EH (cell line): ENCODE data around the gene GABARAP.
A peak's percentile ranks its signal among the peaks of the same experiment; 100 is the strongest.

Experiments
- DNase-seq: peaks from one replicate; pipeline ENCODE4 v3.0.0-alpha.2; 2015; ENCODE audit warnings: low read depth

Gene GABARAP

DNA sequence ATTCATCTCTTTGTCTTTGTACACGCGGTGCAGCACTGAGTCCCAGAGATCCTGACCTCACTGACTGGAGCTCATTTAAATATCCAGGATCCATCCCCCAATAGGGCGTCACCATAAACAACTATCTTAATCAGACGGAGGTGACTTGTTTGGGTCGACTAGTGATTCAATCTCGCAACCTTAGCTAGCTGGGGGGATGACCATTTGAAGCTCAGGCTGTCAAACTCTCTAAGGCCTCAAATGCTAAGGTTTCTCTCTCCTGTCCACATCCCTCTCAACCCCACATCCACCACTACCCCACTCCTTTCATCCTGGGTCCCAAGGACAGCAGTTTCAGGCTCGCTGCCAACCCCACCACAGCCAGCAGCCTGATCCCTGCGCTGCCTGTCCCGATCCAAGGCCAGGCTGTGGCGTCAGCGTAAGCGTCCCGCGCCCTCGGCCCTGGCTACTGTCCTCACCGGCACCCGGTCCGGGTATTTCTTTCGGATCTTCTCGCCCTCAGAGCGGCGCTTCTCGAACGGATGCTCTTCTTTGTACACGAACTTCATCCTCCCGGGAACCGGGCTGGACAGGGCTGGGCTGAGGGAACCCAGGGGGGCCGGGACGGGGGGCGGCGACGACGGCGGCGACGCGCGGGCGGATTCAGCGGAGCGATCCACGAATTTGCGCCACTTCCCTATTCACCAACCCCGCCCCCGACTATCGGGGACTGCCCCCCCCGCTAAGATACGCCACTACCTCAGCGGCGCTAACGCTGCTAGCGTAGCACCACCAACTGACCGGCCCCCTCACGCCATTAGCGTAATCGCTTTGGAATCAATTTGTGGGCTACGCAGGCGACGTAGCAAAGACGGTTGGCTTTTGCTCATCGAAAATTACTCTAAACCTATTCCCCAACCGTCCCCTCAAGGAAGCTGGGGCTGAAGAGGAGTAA, at the start of gene GABARAP:
Gene GABARAP (minus strand): TSS at position 667 of the 934 bp plus-strand sequence. CDS start 119 bp downstream, at position 548.
- peak; percentile 92 for DNase-seq

DNA sequence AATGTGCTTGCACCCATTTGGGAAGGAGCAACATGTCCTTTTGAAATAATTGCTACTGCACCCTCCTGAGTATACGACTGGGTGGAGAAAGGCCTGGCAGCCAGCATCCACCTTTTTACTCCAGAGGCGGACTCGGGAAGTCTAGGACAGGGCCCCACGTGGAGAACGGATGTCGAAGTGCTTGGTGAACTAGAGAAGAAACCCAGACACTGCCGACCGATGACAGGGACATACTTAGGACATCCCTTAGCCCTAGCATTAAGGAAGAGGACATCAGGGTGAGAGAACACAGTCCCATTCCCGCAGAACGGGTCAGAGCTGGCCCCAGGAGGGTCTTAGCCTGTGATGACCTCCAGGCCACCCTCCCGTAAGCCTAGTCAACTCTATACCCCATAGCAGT, 48.4 kb upstream of the GABARAP start:
- no peak for DNase-seq

DNA sequence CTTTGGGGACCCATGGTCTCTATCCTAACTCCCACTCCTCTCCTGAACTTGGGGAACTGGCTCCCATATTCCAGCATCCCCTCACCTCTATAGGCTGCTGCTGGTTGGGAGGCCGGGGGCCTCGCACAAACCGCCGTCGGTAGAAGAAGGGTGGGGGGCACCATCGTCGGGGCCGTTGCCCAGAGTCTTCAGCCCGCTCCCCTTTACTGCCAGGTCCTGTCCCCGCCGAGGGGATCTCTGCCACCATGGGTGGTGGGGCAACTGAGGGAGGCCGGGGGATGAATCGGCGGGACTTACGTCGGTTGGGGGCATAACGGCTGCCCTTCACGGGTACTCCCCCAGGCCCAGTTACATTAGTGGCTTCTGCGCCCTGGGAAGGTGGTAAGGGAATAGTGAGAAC, 47.9 kb upstream of the GABARAP start:
- DNase-seq, result no peak

DNA sequence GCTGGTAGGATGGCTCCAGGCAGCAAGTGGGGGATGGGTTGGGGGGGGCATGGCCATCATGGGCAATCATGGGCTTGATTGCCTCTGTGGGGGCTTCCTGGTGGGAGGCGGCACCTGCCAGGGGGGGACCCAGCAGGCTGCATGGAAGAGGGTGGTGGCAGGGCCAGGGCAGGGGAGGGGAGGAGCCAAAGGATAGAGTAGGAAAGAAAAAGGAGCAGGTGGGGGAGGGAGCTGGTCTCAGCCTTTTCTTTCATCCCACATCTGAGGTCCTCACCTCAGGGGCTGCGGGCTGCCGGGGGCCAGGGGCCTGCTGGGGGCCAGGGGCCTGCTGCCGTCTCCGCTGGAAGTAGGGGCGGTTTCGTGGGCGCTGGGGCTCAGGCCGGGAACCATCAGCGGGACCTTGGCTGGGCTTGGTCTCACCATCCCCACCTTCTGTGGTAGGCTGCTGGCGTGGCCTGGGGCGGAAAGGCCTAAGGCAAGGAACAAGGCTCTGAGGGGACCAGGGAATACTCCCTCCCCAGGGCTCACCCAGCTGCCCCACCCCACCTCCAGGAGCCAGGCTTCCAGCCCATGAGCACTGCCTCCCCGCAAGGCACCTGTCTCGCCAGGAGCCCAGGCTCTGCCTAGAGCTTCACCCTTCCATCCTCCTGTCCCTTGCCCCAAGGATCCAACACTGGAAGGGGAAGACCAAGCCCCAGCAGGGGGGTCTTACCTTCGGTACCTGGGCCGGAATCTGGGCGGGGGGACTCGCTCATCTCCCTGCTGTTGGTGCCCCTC, 47.2 kb upstream of the GABARAP start:
- no peak for DNase-seq

DNA sequence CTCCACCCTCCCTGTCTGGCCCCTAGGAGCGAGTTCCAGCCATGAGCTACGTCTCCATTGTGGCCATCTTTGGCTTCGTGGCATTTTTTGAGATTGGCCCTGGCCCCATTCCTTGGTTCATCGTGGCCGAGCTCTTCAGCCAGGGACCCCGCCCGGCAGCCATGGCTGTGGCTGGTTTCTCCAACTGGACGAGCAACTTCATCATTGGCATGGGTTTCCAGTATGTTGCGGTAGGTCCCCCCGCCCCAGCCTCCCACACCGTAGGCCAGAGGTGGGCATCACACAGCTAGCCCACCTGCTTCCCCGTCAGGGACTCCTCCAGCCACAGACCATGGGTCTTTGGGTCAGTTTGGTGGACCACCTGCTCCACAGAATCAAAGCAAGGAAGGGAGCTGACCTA, 43.4 kb upstream of the GABARAP start:
- no peak for DNase-seq

DNA sequence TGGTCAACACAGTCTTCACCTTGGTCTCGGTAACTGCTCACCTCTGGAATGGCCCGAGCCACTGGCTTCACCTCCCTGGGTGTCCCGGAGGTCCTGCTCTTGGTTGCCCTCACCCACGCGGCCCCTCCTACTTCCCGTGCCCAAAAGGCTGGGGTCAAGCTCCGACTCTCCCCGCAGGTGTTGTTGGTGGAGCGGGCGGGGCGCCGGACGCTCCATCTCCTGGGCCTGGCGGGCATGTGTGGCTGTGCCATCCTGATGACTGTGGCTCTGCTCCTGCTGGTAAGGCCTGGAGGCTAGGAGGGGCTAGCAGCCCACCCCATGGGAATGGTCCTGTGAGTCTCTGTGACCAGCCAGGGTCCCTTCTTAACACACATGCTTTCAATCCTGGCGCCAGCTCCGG, 42.7 kb upstream of the GABARAP start:
- no peak for DNase-seq

DNA sequence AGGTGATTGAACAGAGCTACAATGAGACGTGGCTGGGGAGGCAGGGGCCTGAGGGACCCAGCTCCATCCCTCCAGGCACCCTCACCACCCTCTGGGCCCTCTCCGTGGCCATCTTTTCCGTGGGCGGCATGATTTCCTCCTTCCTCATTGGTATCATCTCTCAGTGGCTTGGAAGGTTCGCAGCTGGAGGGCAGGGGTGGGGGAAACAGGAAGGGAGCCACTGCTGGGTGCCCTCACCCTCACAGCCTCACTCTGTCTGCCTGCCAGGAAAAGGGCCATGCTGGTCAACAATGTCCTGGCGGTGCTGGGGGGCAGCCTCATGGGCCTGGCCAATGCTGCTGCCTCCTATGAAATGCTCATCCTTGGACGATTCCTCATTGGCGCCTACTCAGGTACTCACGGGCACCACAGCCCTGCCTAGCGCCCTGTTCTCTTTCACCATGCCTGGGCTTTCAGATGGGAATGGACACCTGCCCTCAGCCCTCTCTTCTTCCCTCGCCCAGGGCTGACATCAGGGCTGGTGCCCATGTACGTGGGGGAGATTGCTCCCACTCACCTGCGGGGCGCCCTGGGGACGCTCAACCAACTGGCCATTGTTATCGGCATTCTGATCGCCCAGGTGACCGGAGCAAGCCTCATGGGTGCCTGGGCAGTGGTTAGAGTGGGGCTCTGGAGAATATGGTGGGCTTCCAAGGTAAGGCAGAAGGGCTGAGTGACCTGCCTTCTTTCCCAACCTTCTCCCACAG, 41.4 kb upstream of the GABARAP start:
- DNase-seq, result no peak

DNA sequence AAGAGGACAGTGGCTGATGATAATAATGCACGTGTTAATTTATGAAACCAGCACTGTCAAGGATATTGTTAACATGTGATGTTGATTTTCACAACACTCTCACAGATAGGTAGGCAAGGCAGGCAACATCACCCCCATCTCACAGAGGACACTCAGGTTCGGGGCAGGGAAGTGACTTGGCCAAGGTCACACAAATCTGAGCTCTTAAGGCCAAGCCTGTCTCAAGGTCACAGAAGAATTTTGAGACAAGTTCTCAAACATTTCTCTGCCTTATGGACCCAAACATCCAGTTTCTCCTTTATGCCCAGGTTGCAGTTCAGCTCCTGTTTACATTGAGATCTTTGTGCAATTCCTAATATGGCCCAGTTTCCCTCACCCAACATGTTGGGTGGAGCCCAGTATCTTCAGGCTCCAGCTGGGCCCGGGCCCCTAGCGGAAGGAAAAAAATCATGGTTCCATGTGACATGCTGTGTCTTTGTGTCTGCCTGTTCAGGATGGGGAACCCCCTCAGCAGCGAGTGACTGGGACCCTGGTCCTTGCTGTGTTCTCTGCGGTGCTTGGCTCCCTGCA, 40.6 kb upstream of the GABARAP start:
- DNase-seq, result no peak

DNA sequence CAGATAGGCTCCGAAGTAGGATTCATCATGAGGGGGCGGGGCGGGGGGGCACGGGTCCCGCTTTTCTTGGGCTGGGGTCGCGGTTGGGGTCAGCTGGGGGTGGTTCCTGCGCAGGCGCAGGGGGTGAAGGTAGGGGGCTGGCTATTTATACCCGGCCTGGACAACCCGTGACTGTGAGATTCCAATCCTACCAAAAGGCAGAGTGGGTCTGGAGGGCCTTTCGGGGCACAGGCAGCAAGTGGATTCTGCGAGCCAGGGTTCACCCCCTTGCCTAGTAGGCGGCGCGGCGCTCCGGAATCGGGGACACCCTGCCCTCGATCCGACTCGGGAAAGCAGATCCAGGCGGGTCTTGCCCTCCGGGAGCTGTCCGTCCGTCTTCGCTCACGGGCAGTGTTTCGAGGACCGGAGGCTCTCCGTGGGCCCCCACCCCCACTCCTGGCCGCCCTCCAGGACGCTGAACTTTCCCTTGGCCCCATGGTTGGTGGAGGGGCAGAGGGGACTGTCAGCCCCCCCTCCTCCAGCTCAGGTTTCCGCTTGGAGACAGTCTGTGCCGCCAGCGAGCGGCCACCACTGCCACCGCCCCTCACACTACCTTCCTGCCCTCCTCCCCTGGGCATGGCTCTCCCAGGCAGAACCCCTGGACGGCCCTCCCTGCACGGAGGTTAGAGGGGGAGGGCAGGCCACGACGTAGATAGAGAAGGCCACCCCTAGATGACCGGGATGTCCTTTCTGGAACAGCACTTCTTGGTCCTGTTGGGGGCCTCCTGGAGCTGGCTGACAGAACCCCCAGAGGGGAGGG, 39.9 kb upstream of the GABARAP start:
- DNase-seq, result no peak

DNA sequence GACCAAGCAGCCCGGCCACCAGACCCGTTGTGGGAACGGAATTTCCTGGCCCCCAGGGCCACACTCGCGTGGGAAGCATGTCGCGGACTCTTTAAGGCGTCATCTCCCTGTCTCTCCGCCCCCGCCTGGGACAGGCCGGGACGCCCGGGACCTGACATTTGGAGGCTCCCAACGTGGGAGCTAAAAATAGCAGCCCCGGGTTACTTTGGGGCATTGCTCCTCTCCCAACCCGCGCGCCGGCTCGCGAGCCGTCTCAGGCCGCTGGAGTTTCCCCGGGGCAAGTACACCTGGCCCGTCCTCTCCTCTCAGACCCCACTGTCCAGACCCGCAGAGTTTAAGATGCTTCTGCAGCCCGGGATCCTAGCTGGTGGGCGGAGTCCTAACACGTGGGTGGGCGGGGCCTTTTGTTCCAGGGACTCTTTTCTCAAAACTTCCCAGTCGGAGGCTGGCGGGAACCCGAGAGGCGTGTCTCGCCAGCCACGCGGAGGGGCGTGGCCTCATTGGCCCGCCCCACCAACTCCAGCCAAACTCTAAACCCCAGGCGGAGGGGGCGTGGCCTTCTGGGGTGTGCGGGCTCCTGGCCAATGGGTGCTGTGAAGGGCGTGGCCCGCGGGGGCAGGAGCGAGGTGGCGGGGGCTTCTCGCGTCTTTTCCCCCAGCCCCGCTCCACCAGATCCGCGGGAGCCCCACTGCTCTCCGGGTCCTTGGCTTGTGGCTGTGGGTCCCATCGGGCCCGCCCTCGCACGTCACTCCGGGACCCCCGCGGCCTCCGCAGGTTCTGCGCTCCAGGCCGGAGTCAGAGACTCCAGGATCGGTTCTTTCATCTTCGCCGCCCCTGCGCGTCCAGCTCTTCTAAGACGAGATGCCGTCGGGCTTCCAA, 39.1 kb upstream of the GABARAP start, which contains the start of gene SLC2A4:
Gene SLC2A4 (plus strand): TSS at position 645 of the 879 bp plus-strand sequence. CDS start 217 bp downstream, at position 862.
- DNase-seq, result peak; percentile 96

DNA sequence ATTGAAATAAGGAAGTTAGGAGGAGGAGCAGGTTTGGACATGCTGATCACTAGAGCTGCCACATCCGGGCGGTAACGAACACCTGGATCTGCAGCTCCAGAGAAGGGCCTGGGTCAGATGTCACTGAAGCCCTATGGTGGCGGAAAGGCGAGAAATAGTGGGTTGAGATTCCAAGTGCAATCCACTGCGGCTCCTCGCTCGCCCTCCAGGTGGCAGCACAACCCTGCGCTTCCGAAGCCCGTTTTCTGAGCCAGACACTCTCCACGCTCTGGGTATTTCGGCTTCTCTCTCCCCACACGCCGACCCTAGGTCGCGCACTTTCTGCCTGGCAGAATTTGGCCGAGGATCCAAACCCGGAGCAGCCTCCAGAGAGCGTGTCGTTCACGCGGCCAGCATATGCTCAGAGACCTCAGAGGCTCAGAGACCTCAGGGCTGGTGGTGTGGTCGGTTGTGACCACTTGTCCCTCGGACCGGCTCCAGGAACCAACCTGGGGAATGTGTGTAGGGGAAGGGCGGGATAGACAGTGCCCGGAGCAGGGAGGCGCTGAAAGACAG, 38.3 kb upstream of the GABARAP start:
- DNase-seq, result peak; percentile 78

DNA sequence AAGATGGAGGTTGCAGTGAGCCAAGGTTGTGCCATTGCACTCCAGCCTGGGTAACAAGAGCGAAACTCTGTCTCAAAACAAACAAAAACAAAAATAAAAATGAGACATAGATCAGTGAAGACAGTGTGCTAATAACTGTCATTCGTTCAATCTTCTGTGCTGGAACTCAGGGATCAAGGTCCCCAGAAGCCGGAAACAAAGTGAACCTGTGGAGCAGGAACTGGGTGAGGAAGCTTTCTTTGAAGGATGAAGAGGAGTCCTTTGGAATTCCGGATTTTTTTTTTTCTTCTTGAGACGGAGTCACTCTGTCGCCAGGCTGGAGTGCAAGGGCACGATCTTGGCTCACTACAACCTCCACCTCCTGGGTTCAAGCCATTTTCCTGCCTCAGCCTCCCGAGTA, 37.2 kb upstream of the GABARAP start:
- DNase-seq, result no peak

DNA sequence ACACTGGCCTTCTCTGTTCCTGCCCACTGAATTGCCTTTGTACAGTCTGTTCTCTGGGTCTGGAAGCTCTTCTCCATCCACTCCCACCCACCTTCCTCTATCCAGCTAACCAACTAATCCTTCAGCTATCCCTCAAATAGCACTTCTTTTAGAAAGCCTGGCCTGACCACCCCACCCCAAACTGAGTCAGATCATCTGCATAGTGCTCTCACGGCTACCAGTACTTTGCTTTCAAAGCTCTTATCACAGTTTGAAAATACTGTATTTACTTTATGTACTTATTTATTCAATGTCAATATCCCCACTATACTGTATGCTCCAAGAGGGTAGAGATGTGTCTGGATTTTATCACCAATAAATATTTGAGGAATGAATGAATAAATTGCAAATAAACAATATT, 24.5 kb upstream of the GABARAP start:
- DNase-seq, result peak; percentile 39

DNA sequence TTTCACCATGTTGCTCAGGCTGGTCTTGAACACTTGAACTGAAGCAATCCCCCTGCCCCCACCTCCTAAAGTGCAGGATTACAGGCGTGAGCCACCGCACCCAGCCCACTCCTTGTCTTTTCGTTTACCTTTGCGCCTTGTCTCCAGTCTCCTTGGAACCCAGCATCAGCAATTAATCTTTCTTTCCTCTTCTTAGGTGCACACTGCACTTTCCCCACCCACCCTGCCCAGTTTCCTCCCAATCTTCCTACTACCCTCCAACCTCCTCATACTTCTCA, 21.5 kb upstream of the GABARAP start:
- no peak for DNase-seq

DNA sequence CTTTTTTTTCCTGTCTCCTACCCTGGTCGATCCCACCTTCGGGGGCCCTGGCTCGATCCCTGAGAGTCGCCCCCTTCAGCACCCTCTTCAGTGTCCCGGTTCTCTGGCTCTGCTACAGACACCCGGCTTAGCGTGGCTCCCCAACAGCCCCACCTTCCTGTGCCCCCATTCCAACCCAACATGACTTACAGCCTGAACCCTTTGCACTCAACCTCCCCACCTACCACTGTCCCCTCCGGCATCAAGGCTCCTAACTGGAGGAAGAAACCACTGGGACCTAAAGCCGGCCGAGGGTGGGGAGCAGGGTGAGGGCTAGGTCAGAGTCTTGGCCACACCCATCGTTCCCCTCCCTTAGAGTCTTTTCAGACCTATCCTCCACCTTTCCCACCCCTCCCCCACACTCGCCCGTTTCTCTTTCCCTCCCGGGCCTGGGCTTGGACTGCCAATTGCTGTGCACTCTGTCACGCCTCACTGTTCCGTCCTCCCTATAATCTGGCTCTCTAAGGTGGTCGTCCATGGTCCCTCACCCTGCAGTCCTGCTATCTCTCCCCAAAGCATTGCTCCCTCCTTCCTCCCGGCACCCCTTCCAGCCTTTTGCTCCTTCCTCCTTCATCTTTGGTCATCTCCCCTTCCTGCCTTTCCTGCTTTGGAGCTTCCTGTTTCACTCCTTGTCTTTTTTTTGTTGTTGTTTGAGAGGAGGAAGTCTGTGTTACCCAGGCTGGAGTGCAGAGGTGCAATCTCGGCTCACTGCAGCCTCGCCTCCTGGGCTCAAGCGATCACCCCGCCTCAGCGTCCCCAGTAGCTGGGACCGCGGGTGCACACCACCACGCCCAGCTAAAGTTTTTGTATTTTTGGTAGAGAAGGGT, 20.9 kb upstream of the GABARAP start:
- DNase-seq, result no peak

DNA sequence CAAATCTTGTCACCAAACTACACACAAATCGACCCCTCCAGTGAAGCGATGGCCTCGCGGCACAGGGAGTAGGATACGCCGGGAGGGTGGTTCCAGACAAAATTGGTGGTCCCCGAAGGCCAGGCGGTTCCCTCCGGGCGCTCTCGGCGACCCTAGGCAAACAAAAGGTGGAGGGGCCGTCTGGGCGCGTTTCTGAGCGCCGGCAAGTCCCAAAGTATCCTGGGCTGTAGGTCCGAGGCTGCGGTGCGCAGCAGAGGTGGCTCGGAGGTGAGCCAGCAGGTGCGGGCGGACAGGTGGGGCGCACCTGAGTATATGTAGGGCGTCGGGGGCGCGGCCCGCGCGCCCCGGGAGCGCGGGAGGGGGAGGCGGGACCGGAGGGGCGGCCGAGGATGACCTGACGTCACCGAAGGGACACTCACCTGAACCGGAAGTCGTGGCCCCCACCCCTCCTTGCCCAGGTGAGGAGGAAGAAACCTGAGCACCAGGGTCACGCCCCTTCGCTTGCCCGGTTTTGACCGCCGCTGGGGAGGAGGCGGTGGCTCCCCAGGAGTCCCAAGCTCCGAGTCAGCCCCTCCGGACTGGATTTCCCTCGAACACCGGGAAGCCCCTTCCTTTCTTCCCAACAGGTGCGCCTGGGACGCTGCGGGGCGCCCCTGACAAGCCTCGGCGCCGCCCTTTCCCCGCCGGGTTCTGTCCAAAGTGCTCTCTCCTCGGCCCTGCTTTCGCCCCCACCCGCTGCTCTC, 20.1 kb upstream of the GABARAP start, which contains the start of gene CLDN7:
Gene CLDN7 (minus strand): TSS at position 287 of the 743 bp plus-strand sequence. CDS start 435 bp downstream, outside the sequence.
- no peak for DNase-seq

DNA sequence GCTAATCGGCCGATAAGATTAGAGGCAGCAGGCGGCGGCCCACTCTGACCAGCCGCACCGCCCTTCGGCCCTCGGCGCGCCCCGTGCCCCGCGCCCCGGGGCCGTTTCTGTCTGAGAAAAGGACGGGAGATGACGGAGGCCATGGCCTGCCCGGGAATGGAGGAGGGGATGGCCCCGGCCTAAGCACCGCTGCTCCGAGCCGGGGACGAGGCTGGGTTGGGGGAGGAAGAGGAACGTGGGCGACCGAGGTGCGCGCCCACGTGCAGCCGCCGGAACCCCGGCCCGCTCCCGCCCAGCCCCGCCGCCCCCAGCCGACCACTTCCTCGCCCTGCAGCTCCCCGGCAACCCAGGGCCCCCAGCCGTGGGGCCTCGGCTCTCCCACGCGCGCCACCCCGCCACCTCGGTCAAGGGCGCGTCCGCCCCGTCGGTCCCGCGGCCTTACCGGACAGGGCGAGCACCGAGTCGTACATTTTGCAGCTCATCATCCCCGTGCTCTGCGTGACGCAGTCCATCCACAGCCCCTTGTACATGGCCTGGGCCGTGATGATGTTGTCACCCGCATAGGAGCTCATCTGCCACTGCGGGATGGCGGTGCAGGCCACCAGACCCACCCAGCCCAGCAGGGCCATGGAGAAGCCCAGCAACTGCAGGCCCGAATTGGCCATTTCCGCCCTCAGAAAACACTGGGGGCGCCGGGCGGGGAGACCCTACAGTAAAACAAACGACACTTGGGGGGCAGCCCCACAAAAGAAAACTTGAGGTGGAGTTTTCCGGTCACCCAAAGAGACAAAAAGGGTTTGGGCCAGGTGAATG, 19.3 kb upstream of the GABARAP start:
- DNase-seq, result no peak
